PC-9 (cell line): Measurements from ENCODE around the gene ADAM23.

Source experiments
- CTCF ChIP-seq: fragments of 200-600 bp; sonication (generic); conservative IDR thresholded peaks from 2 replicates; pipeline ENCODE4 v1.6.1; 2017; ENCODE audit warnings: mixed run types, antibody characterized with exemption, mild to moderate bottlenecking, moderate library complexity
- EZH2 ChIP-seq: fragments of 200-600 bp; sonication (generic); IDR thresholded peaks from 2 replicates; pipeline ENCODE4 v1.8.0; 2017; ENCODE audit warnings: antibody characterized with exemption, low read depth

- no peak for TF ChIP-seq CTCF
- no peak for TF ChIP-seq EZH2
Measured at GRCh38 chr2:206433686-206434085, 9.6 kb upstream of the ADAM23 start.
